HepG2 (cell line): ENCODE measurements around the gene COL5A2.

Source experiments
- CTCF ChIP-seq: sonication (generic); formaldehyde crosslinking; IDR thresholded peaks from 2 replicates; pipeline ENCODE4 v1.5.0; 2020; ENCODE audit warnings: mild to moderate bottlenecking, missing genetic modification reagents, moderate library complexity
- DZIP1 ChIP-seq: sonication (generic); formaldehyde crosslinking; IDR thresholded peaks from 2 replicates; pipeline ENCODE4 v1.5.0; 2020; ENCODE audit warnings: mild to moderate bottlenecking, missing genetic modification reagents
- EZH2 ChIP-seq: conservative IDR thresholded peaks from 2 replicates; pipeline ENCODE4 v1.6.1; 2012; ENCODE audit warnings: mild to moderate bottlenecking, low read depth, low read length, moderate library complexity
- FOSL2 ChIP-seq: sonication (generic); formaldehyde crosslinking; IDR thresholded peaks from 2 replicates; pipeline ENCODE4 v1.4.0; 2020; ENCODE audit warnings: missing genetic modification reagents
- HOXA5 ChIP-seq: sonication (generic); formaldehyde crosslinking; IDR thresholded peaks from 2 replicates; pipeline ENCODE4 v1.4.0; 2020; ENCODE audit warnings: missing genetic modification reagents
- MATR3 ChIP-seq: sonication (generic); formaldehyde crosslinking; IDR thresholded peaks from 2 replicates; pipeline ENCODE4 v1.4.0; 2020; ENCODE audit warnings: missing genetic modification reagents
- NFYB ChIP-seq: sonication (generic); formaldehyde crosslinking; IDR thresholded peaks from 2 replicates; pipeline ENCODE4 v1.4.0; 2020; ENCODE audit warnings: missing genetic modification reagents
- POLR2A ChIP-seq, 2 experiments: IDR thresholded peaks; 2 replicates each; pipeline ENCODE4 v1.6.1; 2011; ENCODE audit warnings: low read depth in 2 of 2, low read length in 2 of 2, mild to moderate bottlenecking in 1 of 2, moderate library complexity in 1 of 2; ENCODE audit not compliant: insufficient read depth in 1 of 2
- RFXANK ChIP-seq: IDR thresholded peaks from 2 replicates; pipeline ENCODE4 v1.6.1; 2016
- TAF1 ChIP-seq: sonication (generic); formaldehyde crosslinking; IDR thresholded peaks from 2 replicates; pipeline ENCODE4 v1.4.0; 2020; ENCODE audit warnings: missing genetic modification reagents
- YY1 ChIP-seq: IDR thresholded peaks from 2 replicates; pipeline ENCODE4 v1.6.1; 2011; ENCODE audit warnings: low read length, low read depth, moderate library complexity, mild to moderate bottlenecking; ENCODE audit not compliant: insufficient read depth, insufficient replicate concordance
- ZNF235 ChIP-seq: sonication (generic); formaldehyde crosslinking; IDR thresholded peaks from 2 replicates; pipeline ENCODE4 v1.8.1; 2023; ENCODE audit warnings: mild to moderate bottlenecking, missing genetic modification reagents, borderline replicate concordance

GRCh38 chr2:189083106-189083505 is 96.5 kb downstream of the COL5A2 start:
- no peak for TF ChIP-seq RFXANK (CRISPR knock-in tag)
- TF ChIP-seq CTCF (CRISPR knock-in tag): no peak
- TF ChIP-seq YY1: no peak
- TF ChIP-seq TAF1 (CRISPR knock-in tag): no peak
- no peak for TF ChIP-seq ZNF235 (CRISPR knock-in tag)
- no peak for TF ChIP-seq MATR3
- TF ChIP-seq EZH2: no peak
- no peak for TF ChIP-seq DZIP1
- no peak for TF ChIP-seq NFYB (CRISPR knock-in tag)
- TF ChIP-seq HOXA5: no peak
- no peak for TF ChIP-seq POLR2A (IDR thresholded peaks at IDR 0.05; ENCODE audit: insufficient read depth in 1 of 2, low read depth in 2 of 2, low read length in 2 of 2)
- no peak for TF ChIP-seq FOSL2
